Panc1 (cell line): ENCODE results near the gene SERPINF2. TPM values are rescaled to one million over a fixed set of nuclear protein-coding genes. Genes with fewer than 3 reads are reported as not detected.

Experiments used
- ATAC-seq: fragments of 200-7000 bp; cut with Tn5 transposase; 2 replicates; pipeline ENCODE4 v1.9.1; 2020; ENCODE audit warnings: mild to moderate bottlenecking, moderate library complexity
- BruUV-seq: library from RNA; stranded (reverse); fragments of 400-500 nt; replicated peaks from 2 replicates; lab custom pipeline; 2021; lab: Mats Ljungman, UMichigan
- CTCF ChIA-PET: fragments of 300-600 bp; sonication (Branson Sonifier 250); formaldehyde crosslinking; loops from one replicate; lab custom pipeline; 2022; ENCODE audit warnings: antibody characterized with exemption; lab: Charles Lee
- POLR2A ChIA-PET: fragments of 300-600 bp; sonication (Branson Sonifier 250); formaldehyde crosslinking; loops from one replicate; lab custom pipeline; 2022; ENCODE audit warnings: antibody characterized with exemption; lab: Charles Lee
- DNase-seq: peaks from one replicate; pipeline ENCODE4 v3.0.0-alpha.2; 2010; ENCODE audit warnings: low read depth, low spot score
- H3K27ac ChIP-seq: 2 replicates; pipeline ENCODE4 v1.5.1; 2011; ENCODE audit warnings: mild to moderate bottlenecking, low read length, inconsistent platforms
- H3K27me3 ChIP-seq: fragments of 200-500 bp; sonication (Bioruptor generic); 2 replicates; pipeline ENCODE4 v1.6.0; 2014; ENCODE audit warnings: low read length, inconsistent platforms; ENCODE audit not compliant: control insufficient read depth, insufficient read depth
- H3K36me3 ChIP-seq: fragments of 200-500 bp; sonication (Bioruptor generic); 2 replicates; pipeline ENCODE4 v1.5.1; 2014; ENCODE audit warnings: inconsistent platforms, mild to moderate bottlenecking, low read length, moderate library complexity; ENCODE audit not compliant: control insufficient read depth, insufficient read depth
- H3K4me1 ChIP-seq: 2 replicates; pipeline ENCODE4 v1.5.1; 2011; ENCODE audit warnings: inconsistent platforms, mild to moderate bottlenecking, low read length, moderate library complexity; ENCODE audit not compliant: control insufficient read depth, insufficient read depth
- H3K4me3 ChIP-seq, 2 experiments: 2 replicates each; pipeline ENCODE4 v1.5.1; 2011 to 2012; ENCODE audit warnings: low read depth in 2 of 2, low read length in 2 of 2, mild to moderate bottlenecking in 2 of 2, inconsistent platforms in 1 of 2, moderate library complexity in 1 of 2
- H3K9me3 ChIP-seq: fragments of 200-500 bp; sonication (Bioruptor generic); 2 replicates; pipeline ENCODE4 v1.5.1; 2014; ENCODE audit warnings: low read depth, mild to moderate bottlenecking, inconsistent platforms, low read length, moderate library complexity; ENCODE audit not compliant: control insufficient read depth, insufficient read depth
- CTCF ChIP-seq: fragments of 450-650 bp; IDR thresholded peaks from 2 replicates; pipeline ENCODE4 v1.5.1; 2017; ENCODE audit warnings: mild to moderate bottlenecking
- POLR2AphosphoS5 ChIP-seq: IDR thresholded peaks from 2 replicates; pipeline ENCODE4 v1.6.1; 2012; ENCODE audit warnings: mild to moderate bottlenecking, low read depth, low read length, moderate library complexity
- REST ChIP-seq, 2 experiments: IDR thresholded peaks; 2 replicates each; pipeline ENCODE4 v1.6.1; 2011 to 2012; ENCODE audit warnings: low read depth in 2 of 2, control low read depth in 1 of 2, low read length in 1 of 2, mild to moderate bottlenecking in 1 of 2, moderate library complexity in 1 of 2; ENCODE audit not compliant: insufficient read depth in 1 of 2
- SIN3A ChIP-seq: IDR thresholded peaks from 2 replicates; pipeline ENCODE4 v1.6.1; 2012; ENCODE audit warnings: low read depth, mild to moderate bottlenecking, low read length, moderate library complexity, borderline replicate concordance; ENCODE audit not compliant: insufficient read depth
- TCF7L2 ChIP-seq: IDR thresholded peaks from 2 replicates; pipeline ENCODE4 v1.6.1; 2011; ENCODE audit warnings: mild to moderate bottlenecking, low read depth, low read length, inconsistent platforms
- in situ Hi-C: cut with HindIII; loops from 2 replicates; pipeline ENCODE4 v1.10.0; 2016; ENCODE audit warnings: low sequenced_read_pairs, low pct_unique_long_range_greater_than_20kb
- intact Hi-C: fragments of 100-400 bp; cut with micrococcal nuclease; formaldehyde crosslinking; loops from one replicate; pipeline ENCODE4 v1.10.0; 2022; ENCODE audit not compliant: unreplicated experiment
- total RNA-seq: library from RNA; stranded (reverse); gene quantifications from one replicate; pipeline ENCODE4 v1.2.1, GENCODE V29; 2021; ENCODE audit not compliant: unreplicated experiment

The SERPINF2 gene
- total RNA-seq, 1 experiment from 2014 or later: 0.77 TPM

GRCh38 chr17:1776328-1776727, 33.7 kb downstream of the SERPINF2 start:
- no peaks in the 10 kb centered on the region for H3K27me3 ChIP-seq
- ATAC-seq (no peak), DNase-seq (no peak)
- no peaks in the 10 kb centered on the region for H3K36me3 ChIP-seq
- ChIA-PET CTCF (no interaction called here), POLR2A (interaction anchor here (0.5 kb wide), 1 partner anchor 58 kb away, joined by 4 read pairs; no protein-coding TSS in a partner anchor)
- no peak for TF ChIP-seq REST (IDR thresholded peaks at IDR 0.05; ENCODE audit: insufficient read depth in 1 of 2, low read depth in 2 of 2, low read length in 1 of 2)
- TF ChIP-seq TCF7L2: no peak
- no peak for TF ChIP-seq SIN3A
- TF ChIP-seq CTCF: no peak
- no peak for TF ChIP-seq POLR2AphosphoS5
- intact Hi-C loops: no loop called here
- no peak overlapping the region for H3K4me3 ChIP-seq
- BruUV-seq: no TSS peak
- in situ Hi-C loops: no loop called here
- H3K27ac ChIP-seq: no peak overlapping the region
- no peaks in the 10 kb centered on the region for H3K9me3 ChIP-seq
- H3K4me1 ChIP-seq: peaks cover 3% of the 10 kb centered on the region; the same call in 1 of the 2 replicates

GRCh38 chr17:1776857-1777256, 34.2 kb downstream of the SERPINF2 start:
- in situ Hi-C loops (no loop called here), intact Hi-C loops (no loop called here)
- no peaks in the 10 kb centered on the region for H3K9me3 ChIP-seq
- ATAC-seq (no peak), DNase-seq (no peak)
- no peak overlapping the region for H3K27ac ChIP-seq
- no peak for TF ChIP-seq REST (IDR thresholded peaks at IDR 0.05; ENCODE audit: insufficient read depth in 1 of 2, low read depth in 2 of 2, low read length in 1 of 2)
- TF ChIP-seq POLR2AphosphoS5: no peak
- no peak for TF ChIP-seq TCF7L2
- no peak for TF ChIP-seq SIN3A
- no peak for TF ChIP-seq CTCF
- no peak overlapping the region for H3K4me3 ChIP-seq
- H3K27me3 ChIP-seq: no peaks in the 10 kb centered on the region
- POLR2A ChIA-PET: no interaction called here
- BruUV-seq: no TSS peak
- CTCF ChIA-PET: no interaction called here
- peaks cover 3% of the 10 kb centered on the region; the same call in 1 of the 2 replicates for H3K4me1 ChIP-seq
- no peaks in the 10 kb centered on the region for H3K36me3 ChIP-seq
